NCI-H345 (cell line): Measurements from ENCODE around the gene RTBDN.
"Not testable (repeated sequence)": the region's sequence is repeated elsewhere in the genome, so short reads cannot be mapped to it uniquely, and the experiment has no call there.

ENCODE experiments used
- DNase-seq: peaks from one replicate; lab custom pipeline; 2025; lab: John Stamatoyannopoulos, UW

The RTBDN gene

GRCh38 chr19:12817810-12818209 is 16.6 kb downstream of the RTBDN start:
- DNase-seq: not testable (repeated sequence)

DNA sequence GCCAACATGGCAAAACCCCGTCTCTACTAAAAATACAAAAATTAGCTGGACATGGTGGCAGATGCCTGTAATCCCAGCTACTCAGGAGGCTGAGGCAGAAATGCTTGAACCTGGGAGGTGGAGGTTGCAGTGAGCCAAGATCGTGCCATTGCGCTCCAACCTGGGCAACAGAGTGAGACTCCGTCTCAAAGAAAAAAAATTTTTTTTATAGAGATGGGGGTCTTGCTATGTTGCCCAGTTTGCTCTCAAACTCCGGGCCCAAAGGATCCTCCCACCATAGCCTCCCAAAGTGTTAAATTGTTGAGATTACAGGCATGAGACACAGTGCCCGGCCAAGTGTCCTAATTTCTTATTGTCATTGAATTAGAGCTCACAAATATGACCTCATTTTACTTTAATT is 17.2 kb downstream of the RTBDN start:
- not testable (repeated sequence) for DNase-seq

- DNase-seq: no peak
These were observed 19.3 kb downstream of the RTBDN start for GRCh38 chr19:12815088-12815487.

- DNase-seq: peak; percentile 76
These were observed 27.9 kb downstream of the RTBDN start, which contains the start of gene RNASEH2A for GRCh38 chr19:12806242-12807081. Gene RNASEH2A (plus strand): TSS chr19:12806584. CDS start chr19:12806674, 90 bp downstream.

DNA sequence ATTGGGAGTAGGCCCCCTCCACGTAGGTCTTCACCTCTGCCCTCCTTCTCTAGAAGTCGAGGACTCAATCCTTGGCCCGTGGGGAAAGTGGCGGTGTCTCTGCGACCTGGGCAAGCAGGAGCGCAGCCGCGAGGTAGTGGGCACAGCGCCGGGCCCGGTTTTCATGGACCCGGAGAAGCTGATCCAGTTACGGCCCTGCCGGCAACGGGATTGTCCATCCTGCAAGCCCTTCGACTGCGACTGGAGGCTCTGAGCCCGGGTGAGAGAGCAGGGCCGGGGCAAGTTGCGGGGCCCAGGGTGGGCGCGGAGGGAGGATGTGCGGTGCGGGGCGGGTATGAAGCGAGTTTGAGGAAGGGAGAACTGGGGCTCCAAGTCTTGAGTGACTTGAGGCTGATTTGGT is 30.3 kb downstream of the RTBDN start:
- no peak for DNase-seq

GRCh38 chr19:12802267-12803106 is 31.9 kb downstream of the RTBDN start:
- no peak for DNase-seq

- peak; percentile 54 for DNase-seq
These were observed 32.7 kb downstream of the RTBDN start, which contains the start of the genes PRDX2 and THSD8 for GRCh38 chr19:12801466-12802266. Gene PRDX2 (minus strand): TSS chr19:12801800. CDS start chr19:12801261, 539 bp downstream. Gene THSD8 (plus strand): TSS chr19:12802069. CDS start chr19:12802072, 3 bp downstream.

DNA sequence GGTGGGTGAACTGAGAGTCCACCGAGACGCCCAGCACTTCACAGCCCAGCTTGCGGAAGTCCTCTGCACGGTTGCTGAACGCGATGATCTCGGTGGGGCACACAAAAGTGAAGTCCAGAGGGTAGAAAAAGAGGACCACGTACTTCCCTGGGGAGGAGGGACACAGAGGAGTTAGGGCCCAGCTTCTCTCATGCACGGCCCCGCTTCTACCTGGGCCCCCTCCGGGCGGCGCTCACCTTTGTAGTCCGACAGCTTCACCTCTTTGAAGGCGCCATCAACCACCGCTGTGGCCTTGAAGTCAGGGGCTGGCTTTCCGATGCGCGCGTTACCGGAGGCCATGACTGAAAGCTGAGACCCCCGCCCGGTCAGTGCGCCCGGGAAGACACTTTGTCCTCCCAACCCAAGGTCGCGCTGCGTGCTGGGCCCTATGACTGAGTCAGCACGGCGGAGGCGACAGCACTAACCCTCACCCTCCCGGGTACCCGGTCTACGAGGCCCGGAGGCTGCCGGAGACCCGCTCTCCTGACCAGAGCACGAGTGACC is 33.4 kb downstream of the RTBDN start:
- DNase-seq: no peak

DNA sequence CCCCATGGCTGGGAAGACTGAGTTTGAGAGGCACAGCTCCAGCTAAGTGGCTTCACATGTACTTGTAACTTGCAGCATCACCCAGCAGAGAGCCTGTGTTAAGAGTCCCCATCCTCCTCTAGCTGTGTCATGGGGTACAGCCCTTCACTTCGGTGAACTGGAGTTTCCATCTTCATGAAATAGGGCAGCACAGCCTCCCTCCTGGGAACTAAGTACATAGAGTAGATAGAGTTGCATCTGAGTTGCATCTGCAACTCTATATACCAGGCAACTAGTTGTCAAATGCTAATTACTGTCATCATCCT is 34.0 kb downstream of the RTBDN start:
- no peak for DNase-seq

DNA sequence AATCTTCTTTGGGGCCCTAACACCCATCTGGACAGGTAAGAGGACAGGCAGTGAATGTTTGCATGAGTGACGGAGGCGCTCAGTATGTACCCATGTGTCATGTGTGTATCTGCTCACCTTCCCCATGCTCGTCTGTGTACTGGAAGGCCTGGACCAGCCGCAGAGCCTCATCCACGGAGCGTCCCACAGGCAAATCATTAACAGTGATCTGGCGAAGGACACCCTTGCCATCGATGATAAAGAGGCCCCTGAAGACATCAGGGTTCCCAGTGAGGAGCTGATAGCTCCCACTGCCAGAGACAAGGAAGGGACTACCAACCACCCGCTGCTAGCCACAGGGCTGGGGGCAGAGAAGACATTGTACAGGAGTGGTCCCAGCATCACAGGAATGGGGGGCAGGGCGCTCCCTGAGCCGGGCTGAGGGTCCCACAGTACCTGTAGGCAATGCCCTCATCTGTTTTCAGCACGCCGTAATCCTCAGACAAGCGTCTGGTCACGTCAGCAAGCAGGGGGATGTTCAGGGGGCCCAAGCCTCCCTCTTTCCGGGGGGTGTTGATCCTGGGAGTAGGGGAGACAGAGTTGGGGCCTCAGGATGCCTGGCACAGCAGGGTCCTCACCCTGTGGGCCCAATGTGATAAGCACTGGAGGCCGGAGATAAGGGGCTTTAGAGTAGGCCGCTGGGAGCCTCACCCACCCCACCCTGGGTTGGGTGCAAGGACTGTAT is 34.5 kb downstream of the RTBDN start:
- no peak for DNase-seq

- not testable (repeated sequence) for DNase-seq
These were observed 36.8 kb downstream of the RTBDN start for GRCh38 chr19:12797607-12798006.

DNA sequence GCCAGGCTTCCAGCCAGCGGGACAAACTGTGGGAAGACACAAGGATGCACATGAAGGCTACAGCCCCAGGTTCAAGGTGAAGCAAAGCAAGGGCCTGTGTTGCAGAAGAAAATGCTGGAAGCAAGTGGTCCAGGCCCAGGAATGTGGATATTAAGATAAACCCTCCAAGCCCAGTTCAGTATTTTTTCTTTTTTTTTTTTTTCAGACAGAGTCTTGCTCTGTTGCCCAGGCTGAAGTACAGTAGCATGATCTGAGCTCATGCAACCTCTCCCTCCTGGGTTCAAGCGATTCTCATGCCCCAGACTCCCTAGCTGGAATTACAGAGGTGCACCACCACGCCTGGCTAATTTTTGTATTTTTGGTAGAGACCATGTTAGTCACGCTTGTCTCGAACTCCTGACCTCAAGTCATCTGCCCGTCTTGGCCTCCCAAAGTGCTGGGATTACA is 37.2 kb downstream of the RTBDN start:
- no peak for DNase-seq

GRCh38 chr19:12796146-12797071 is 38.0 kb downstream of the RTBDN start:
- peak; percentile 52 for DNase-seq

GRCh38 chr19:12794971-12795381 is 39.4 kb downstream of the RTBDN start:
- no peak for DNase-seq

DNA sequence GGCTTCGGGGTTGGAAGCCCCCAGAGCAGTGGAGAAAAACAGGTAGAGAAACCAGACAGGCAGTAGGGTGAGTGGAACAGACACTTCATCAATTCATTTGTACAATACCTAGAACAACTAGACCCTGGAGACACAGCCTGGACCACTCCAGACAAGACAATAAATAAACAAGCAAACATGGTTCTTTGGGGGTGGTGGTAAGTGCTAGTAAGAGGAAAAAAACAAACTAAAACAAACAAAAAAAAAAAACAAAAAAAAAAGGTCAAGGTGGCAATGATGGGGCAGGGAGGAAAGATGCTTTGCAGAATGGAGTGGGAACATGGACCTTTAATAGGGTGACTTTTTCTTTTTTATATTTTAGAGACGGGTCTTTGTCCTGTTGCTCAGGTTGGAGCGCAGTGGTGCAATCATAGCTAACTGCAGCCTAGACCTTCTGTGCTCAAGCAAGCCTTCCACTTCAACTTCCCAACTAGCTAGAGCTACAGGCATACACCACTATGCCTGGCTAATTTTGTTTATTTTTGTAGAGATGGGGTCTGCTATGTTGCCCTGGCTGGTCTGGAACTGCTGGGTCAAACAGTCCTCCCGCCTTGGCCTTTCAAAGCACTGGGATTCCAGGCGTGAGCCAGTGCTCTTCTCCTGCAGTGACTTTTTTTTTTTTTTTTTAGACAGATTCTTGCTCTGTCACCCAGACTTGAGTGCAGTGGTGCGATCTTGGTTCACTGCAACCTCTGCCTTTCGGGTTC is 40.0 kb downstream of the RTBDN start:
- DNase-seq: no peak

DNA sequence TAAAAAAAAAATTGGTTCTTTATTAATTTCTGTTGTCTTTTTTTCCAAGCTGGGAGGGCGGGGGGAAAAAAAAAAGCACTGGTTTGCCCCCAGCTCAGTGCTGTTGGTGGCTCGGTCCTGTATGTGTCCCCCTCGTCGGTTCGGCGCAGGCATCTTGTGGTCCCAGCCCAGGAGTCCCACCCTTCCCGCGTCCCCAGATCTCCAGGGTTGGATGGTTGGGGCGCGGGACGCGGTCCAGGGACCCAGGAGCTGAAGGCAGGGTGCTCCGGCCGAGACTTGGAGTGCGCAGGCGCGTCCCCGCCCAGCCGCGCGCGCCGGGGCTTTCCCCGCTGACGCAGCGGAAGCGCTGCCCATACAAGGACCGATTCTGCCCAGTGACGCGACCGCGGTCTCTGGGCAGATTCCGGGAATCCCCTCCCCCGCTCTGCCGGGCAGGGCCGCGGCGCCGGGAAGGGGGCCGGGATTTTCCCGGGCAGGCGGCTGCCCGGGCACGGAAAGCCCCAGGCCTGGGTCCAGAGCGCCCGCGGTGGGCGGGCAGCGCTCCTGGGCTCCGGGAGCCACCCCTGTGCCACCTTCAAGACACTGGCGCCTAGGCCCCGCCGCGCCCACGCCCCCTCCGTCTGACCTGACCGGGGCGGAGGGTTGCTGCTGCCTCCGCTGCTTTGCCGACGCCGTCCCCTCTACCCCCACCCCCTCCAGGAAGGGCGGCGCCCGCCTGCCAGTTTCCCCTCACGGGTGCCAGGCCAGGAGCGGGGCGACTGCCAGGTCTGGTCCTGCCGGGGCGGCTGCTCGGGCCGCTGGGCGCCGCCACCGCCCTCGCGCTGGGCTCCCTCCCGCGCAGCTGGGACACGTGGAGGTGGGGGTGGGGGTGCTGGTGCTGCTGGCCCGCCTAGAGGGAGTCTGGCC is 40.8 kb downstream of the RTBDN start:
- peak; percentile 65 for DNase-seq

DNA sequence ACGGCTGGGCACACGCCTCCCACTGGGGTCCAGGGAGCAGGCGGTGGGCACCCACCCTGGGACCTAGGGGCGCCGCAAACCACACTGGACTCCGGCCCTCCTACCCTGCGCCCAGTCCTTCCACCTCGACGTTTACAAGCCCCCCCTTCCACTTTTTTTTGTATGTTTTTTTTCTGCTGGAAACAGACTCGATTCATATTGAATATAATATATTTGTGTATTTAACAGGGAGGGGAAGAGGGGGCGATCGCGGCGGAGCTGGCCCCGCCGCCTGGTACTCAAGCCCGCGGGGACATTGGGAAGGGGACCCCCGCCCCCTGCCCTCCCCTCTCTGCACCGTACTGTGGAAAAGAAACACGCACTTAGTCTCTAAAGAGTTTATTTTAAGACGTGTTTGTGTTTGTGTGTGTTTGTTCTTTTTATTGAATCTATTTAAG is 41.5 kb downstream of the RTBDN start:
- no peak for DNase-seq
